Activated B cell treated with CpG ODN at 0.5 μM for 24 hours (primary cell): Measurements from ENCODE around the gene PRUNE2. TPM values are rescaled to one million over a fixed set of nuclear protein-coding genes. Genes with fewer than 3 reads are reported as not detected.
A peak's percentile ranks its signal among the peaks of the same experiment; 100 is the strongest.

Source experiments
- ATAC-seq: fragments of 200-7000 bp; cut with Tn5 transposase; one replicate; pipeline ENCODE4 v1.10.0; 2021; ENCODE audit warnings: low read depth, mild to moderate bottlenecking, moderate library complexity
- CTCF ChIA-PET: fragments of 350-600 bp; sonication (Branson Sonifier 250); formaldehyde crosslinking; loops from one replicate; lab custom pipeline; 2021; ENCODE audit warnings: antibody characterized with exemption; lab: Charles Lee
- POLR2A ChIA-PET: fragments of 350-600 bp; sonication (Branson Sonifier 250); formaldehyde crosslinking; loops from one replicate; lab custom pipeline; 2021; ENCODE audit warnings: antibody characterized with exemption; lab: Charles Lee
- DNase-seq: peaks from one replicate; pipeline ENCODE4 v3.0.0; 2022
- H3K27ac Mint-ChIP-seq: one replicate; pipeline ENCODE4 v1.8.0; 2020; ENCODE audit warnings: mixed read lengths
- H3K27me3 Mint-ChIP-seq: one replicate; pipeline ENCODE4 v1.8.0; 2021; ENCODE audit warnings: mixed read lengths
- H3K36me3 Mint-ChIP-seq: one replicate; pipeline ENCODE4 v1.8.0; 2021; ENCODE audit warnings: low read depth, mixed read lengths
- H3K4me1 Mint-ChIP-seq: one replicate; pipeline ENCODE4 v1.8.0; 2021; ENCODE audit warnings: mixed read lengths
- H3K4me3 Mint-ChIP-seq: one replicate; pipeline ENCODE4 v1.8.0; 2020; ENCODE audit warnings: mild to moderate bottlenecking, mixed read lengths
- H3K9me3 Mint-ChIP-seq: one replicate; pipeline ENCODE4 v1.8.0; 2020; ENCODE audit warnings: mixed read lengths
- CTCF ChIP-seq: fragments of 200-600 bp; IDR thresholded peaks from one replicate; pipeline ENCODE4 v1.8.0; 2022; ENCODE audit warnings: antibody characterized with exemption, mild to moderate bottlenecking
- intact Hi-C: fragments of 100-400 bp; cut with micrococcal nuclease; formaldehyde crosslinking; loops from one replicate; pipeline ENCODE4 v1.15.1; 2024
- total RNA-seq: library from RNA; stranded (reverse); gene quantifications from 2 replicates; pipeline ENCODE4 v1.2.3, GENCODE V29; 2022

PRUNE2 gene
- total RNA-seq, 1 donor from 2014 or later: not detected

- intact Hi-C loops: no loop called here
These were observed 253.0 kb downstream of the PRUNE2 start for GRCh38 chr9:76652894-76653293.

GRCh38 chr9:76651119-76651705 lies 254.7 kb downstream of the PRUNE2 start:
- peaks cover 47% of the 10 kb centered on the region for H3K4me1 Mint-ChIP-seq

More at GRCh38 chr9:76652894-76653293, 253.0 kb downstream of the PRUNE2 start:
- no peak for TF ChIP-seq CTCF
- Mint-ChIP-seq H3K36me3 (no peaks in the 10 kb centered on the region), H3K9me3 (no peaks in the 10 kb centered on the region), H3K27ac (no peak overlapping the region), H3K4me1 (peaks cover 63% of the 10 kb centered on the region), H3K4me3 (no peak overlapping the region), H3K27me3 (no peaks in the 10 kb centered on the region)
- CTCF ChIA-PET: no interaction called here
- DNase-seq (no peak), ATAC-seq (no peak)
- POLR2A ChIA-PET: no interaction called here

GRCh38 chr9:76650692-76651091 lies 255.2 kb downstream of the PRUNE2 start:
- DNase-seq (no peak), ATAC-seq (no peak)
- intact Hi-C loops: no loop called here
- no peaks in the 10 kb centered on the region for H3K27me3 Mint-ChIP-seq
- ChIA-PET POLR2A (interaction anchor here (1.8 kb wide), 1 partner anchor 256 kb away, joined by 10 read pairs; the partner anchor contains the start of gene RFK), CTCF (interaction anchor here (0.7 to 1.2 kb wide), 2 partner anchors 192 to 203 kb away, joined by 3 read pairs; partner anchors contain the start of gene GCNT1)
- no peaks in the 10 kb centered on the region for H3K36me3 Mint-ChIP-seq
- TF ChIP-seq CTCF: no peak
- peaks cover 42% of the 10 kb centered on the region for H3K4me1 Mint-ChIP-seq
- H3K27ac Mint-ChIP-seq: no peak overlapping the region
- H3K9me3 Mint-ChIP-seq: no peaks in the 10 kb centered on the region
- peak overlapping the region; percentile 74 for H3K4me3 Mint-ChIP-seq

More at GRCh38 chr9:76651119-76651705, 254.7 kb downstream of the PRUNE2 start:
- CTCF ChIA-PET: interaction anchor here (1.2 kb wide), 1 partner anchor 192 kb away, joined by 3 read pairs; the partner anchor contains the start of gene GCNT1
- H3K27me3 Mint-ChIP-seq: no peaks in the 10 kb centered on the region
- no peaks in the 10 kb centered on the region for H3K36me3 Mint-ChIP-seq
- H3K27ac Mint-ChIP-seq: no peak overlapping the region
- no peaks in the 10 kb centered on the region for H3K9me3 Mint-ChIP-seq
- ATAC-seq (peak; percentile 47), DNase-seq (no peak)
- no peak for TF ChIP-seq CTCF
- intact Hi-C loops: no loop called here
- POLR2A ChIA-PET: interaction anchor here (0.7 to 1.8 kb wide), 3 partner anchors 75 to 533 kb away, joined by 3 to 10 read pairs (median 3); partner anchors contain the start of gene RFK
- H3K4me3 Mint-ChIP-seq: peak overlapping the region; percentile 74

- H3K27me3 Mint-ChIP-seq: no peaks in the 10 kb centered on the region
- DNase-seq (no peak), ATAC-seq (no peak)
- TF ChIP-seq CTCF: no peak
- no peaks in the 10 kb centered on the region for H3K9me3 Mint-ChIP-seq
- CTCF ChIA-PET: interaction anchor here (0.7 kb wide), 1 partner anchor 202 kb away, joined by 3 read pairs; no protein-coding TSS in a partner anchor
- peaks cover 37% of the 10 kb centered on the region for H3K4me1 Mint-ChIP-seq
- no peaks in the 10 kb centered on the region for H3K36me3 Mint-ChIP-seq
- no peak overlapping the region for H3K4me3 Mint-ChIP-seq
- intact Hi-C loops: no loop called here
- no peak overlapping the region for H3K27ac Mint-ChIP-seq
- POLR2A ChIA-PET: no interaction called here
These were observed 256.0 kb downstream of the PRUNE2 start for GRCh38 chr9:76649894-76650293.

GRCh38 chr9:76646249-76646648 lies 259.7 kb downstream of the PRUNE2 start:
- Mint-ChIP-seq H3K27me3 (no peaks in the 10 kb centered on the region), H3K36me3 (no peaks in the 10 kb centered on the region), H3K9me3 (no peaks in the 10 kb centered on the region), H3K4me1 (peaks cover 42% of the 10 kb centered on the region), H3K27ac (no peak overlapping the region), H3K4me3 (no peak overlapping the region)
- POLR2A ChIA-PET: no interaction called here
- DNase-seq (no peak), ATAC-seq (no peak)
- intact Hi-C loops: no loop called here
- no peak for TF ChIP-seq CTCF
- CTCF ChIA-PET: interaction anchor here (1.6 kb wide), 1 partner anchor 199 kb away, joined by 3 read pairs; no protein-coding TSS in a partner anchor
